GM18517 (cell line): ENCODE measurements around the gene CRIP1.

ENCODE experiments used
- ATAC-seq: cut with Tn5 transposase; IDR thresholded peaks from one replicate; pipeline ENCODE4 v1.9.1; 2021; ENCODE audit warnings: mild to moderate bottlenecking, moderate library complexity; ENCODE audit not compliant: unreplicated experiment

Gene CRIP1

DNA sequence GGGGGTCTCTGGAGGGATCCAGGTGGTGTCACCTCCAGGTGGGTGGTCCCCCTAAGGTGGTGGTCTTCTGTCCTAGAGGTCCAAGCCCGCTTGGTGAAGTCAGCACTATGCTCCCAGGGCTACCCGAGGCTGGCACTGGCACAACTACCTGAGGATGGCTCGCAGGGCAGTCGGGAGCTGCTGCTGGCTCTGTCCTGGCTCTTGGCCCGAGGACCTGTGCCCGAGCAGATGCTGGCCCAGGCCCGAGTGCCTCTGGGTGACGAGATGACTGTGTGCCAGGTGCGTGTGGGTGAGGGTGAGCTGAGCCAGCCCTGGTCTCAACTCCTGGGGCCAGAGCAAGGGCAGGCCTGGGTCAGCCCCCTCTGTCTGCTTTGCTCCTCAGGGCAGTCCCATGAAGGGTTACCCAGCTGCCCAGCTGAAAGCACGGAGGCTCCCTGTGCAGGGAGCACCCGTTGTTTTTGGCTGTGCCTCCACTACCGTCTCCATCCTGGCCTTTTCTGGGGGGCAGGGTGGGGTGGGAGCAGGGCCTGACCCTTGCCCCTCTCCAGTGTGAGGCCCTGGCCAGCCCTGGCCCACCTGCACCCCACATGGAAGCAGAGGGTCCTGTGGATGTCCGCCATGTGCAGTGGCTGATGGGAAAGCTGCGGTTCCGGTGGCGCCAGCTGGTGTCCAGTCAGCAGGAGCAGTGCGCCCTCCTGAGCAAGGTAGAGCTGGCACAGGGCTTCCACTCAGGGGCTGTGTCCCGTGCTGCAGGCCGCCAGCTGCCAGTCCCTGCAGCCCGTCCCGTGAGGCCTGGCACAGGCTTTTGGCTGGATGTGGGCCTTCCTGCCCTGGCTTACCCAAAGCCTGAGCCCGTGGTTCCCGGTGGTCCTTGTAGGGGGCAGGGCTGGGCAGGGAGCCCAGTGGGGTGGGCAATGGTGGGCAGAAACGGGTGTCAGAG lies 5.6 kb downstream of the CRIP1 start:
- ATAC-seq, result no peak

DNA sequence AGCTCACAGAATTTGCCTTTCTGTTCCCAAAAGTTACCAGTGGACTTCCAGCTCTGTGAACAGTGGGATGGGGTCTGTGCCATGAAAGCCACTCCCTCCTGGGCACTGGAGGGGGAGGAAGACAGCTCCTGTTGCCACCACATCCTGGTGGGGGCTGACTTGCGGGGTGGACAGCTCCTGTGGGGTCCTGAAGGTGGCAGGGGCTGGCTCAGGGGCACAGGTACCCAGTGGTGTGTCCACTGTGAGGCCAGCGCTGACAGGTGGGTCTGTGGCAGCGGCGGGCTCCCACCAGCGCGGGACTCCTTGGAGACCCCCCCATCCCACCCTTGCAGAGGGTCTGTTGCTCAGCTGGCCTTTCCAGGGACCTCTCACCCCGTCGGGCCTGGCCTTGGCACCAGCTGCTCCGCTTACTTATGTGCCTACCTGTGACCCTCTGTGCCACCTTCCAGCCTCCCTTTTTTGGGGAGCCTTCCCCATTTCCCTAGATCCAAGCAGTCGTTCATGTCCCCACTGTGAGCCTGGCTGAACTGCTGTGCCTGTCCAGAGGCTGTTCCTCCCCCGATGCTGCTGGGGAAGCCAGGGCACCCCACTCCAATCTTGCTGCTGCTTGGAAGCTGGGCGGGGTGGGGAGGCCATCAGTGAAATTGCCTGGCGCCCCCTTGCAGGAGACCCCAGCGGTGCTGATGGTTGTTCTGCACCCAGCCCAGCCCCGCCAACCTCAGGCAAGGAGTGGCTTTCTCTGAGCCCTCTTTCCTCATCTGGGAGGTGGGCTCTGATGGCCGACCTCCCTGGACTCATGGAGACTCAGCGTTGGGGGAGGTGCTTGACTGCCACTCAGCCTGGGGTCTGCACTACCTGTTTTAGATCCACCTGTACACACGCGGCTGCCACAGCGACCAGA lies 6.5 kb downstream of the CRIP1 start:
- ATAC-seq, result no peak

- ATAC-seq, result no peak
These were observed 7.4 kb downstream of the CRIP1 start for GRCh38 chr14:105493921-105494605.

- ATAC-seq, result no peak
These were observed 7.9 kb downstream of the CRIP1 start for GRCh38 chr14:105494606-105494929.

DNA sequence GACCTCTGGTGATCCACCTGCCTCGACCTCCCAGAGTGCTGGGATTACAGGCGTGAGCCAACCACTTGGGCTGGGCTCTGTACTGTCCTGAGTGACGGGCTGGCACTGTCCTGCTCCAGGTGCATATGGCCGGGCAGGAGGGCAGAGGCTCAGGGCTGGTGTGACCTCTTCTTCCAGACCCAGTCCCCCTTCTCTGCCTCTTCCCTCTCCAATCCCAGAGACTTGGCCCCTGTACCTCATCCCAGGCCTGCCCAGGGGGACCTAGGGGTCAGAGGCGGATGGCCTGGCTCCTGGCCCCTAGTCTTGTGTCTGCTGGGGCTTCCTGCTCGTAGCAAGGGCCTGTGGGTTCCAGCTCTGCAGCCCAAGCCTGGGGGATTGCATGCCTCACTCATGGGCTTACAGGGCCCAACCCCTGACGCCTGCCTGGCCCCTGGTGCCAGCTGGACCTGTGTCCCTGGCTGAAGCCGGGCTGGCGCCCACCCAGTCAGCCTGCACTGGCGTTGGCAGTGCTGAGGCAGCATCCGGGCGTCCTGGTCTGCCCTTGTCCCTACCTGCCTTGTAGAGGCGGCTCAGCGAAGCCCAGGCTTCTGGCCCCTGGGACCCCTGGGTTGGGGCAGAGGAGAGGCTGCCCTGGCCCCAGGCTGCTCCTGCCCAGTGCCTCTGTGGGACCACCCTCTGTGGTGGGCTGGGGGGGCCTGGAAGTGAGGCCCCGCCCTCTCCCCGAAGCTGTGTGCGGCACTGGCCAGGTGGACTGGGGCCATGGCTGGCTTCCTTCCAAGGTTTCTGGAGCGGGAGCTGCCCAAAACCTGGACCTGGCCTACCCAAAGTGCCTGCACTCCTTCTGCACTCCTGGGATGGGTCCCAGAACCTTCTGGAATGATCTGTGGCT lies 8.7 kb downstream of the CRIP1 start:
- no peak for ATAC-seq

DNA sequence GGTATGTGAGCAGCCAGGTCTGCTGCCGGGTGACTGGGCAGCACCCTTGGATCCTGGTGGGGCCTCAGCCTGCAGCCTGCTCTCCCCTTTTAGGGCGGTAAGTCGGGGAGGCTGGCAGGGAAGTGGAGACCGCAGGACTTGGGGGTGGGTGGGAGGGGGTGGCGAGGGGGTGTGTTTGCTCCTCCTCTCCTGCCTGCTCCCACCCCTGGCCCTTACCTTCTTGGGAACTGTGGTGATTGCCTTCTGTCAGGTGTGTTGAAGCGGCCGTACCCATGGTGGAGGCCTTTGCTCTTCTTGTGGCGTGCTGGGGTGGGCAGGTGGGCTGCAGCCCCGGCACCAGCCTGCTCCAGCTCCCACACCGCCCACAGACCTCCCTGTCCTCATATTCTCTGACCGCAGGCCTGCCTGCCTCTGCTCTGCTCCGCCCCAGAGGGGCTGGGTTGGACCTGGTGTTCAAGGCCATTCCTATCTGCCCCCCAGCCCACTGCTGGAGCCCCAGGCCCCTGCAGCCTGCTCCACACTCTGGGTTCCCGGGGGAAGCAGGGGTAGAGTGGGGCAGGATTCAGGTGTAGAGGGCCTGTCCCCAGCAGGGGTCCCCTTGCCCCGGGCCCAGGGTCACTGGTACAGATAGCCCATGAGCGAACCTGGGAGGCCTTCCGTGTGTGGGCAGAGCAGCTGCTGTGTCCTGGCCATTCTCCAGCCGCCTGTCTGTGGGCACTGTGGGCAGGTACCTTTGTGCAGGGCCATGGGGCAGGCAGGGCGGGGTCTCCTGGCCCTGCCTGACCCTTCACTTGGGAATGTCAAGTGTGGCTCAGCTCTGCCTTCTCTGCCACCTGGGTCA lies 9.5 kb downstream of the CRIP1 start:
- ATAC-seq, result no peak

DNA sequence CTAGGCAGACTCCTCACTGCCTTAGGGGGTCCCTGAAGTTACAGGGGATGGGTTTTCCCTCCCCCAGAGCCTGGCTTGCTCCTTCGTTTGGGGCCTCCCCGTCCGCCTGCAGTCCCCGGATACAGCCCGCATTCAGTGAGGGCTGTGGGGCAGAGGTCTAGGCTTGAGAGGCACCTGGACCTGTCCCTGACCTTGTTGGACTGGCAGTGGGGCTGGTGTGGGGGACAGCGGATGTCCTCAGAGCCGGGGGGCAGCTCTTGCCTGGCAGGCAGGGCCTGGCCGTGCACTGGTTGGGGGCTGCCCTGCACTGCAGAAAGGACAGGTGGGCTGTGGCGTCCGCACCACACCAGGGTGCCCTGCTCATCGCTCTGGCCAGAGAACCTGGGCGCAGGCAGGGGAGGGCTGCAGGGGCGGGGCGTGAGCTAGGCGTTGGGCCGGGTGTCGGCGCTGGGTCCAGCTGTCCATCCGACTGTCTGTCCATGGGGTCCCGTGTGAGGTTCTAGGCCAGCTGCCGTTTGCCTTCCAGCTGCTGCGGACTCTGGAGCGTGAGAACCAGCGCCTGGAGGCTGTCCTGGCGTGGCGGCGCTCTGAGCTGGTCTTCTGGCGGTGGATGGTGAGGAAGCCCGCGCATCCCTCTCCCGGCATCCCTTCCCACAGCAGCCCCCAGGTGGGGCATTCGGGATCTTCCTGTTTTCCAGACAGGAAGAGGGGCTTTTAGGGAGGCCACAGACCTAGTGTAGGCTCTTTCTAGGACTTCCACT lies 10.3 kb downstream of the CRIP1 start:
- no peak for ATAC-seq

- ATAC-seq, result no peak
These were observed 11.2 kb downstream of the CRIP1 start for GRCh38 chr14:105497671-105498429.

DNA sequence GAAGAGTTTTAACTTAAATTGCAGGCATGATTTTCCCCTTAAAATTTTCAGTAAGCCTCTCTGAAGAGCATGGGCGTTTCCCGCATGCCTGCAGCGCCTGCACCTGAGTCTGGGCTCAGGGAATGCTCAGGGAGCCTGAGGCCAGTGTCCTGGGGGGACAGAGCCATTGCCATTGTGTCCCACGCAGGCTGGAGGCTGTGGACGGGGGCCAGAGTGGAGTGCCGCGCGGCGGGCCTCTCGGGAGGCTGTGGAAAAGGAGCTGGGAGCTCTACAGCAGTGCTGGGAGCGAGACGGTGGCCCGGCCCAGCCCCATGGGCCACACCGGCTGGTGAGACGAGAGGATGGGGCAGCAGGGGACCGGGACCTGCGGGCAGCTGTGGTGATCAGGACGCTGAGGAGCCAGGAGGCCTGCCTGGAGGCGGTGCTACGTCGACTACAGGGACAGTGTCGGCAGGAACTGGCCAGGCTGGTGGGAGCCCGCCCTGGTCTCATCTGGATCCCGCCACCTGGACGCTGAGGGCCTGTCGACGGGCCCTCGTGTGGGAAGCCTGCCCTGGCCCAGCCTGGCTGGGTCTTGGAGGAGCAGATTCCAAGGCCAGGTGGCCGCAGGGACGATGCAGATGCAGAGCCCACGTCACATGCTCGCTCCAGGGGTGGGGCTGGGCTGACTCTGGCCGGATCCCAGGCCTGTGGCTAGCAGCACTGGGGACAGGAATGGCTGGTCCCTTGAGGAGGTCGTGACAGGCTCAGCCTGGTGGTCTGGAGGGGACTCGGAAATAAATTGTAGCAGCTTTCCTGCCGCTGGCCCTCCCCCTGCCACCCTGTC lies 12.0 kb downstream of the CRIP1 start:
- ATAC-seq, result no peak

- ATAC-seq, result no peak
These were observed 12.8 kb downstream of the CRIP1 start for GRCh38 chr14:105499256-105500035.

DNA sequence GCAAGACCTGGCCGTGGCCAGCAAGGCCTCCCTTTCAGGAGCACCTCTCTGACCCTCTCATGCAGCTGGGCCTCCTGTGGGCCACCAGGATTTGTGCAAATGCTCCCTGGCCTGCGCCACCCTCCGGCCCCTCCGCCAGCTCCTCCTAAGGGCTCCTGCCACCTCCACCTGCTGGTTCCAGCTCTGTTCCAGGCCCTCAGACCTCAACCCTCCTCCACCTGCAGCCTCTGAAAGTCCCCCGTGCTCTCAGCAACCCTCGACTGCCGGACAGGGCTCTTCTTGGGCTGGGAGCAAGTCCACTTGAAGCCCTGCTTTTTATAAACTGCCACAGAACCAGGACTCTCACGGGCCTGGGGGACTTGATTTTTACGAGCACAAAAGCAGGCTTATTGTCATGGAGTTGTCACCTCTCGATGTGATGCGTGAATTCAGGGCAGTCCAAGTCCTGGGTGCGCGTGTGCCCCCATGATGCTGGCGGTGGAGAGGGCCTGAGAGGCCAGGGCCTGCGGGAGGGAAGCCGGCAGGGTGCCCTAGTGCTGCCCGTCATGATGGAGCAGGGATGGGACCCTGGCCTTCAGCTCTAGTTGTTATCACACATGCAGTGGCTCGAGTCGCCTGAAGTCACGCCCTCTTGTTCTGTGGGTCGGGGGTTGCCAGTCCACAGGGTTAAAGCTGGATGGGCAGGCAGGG lies 13.5 kb downstream of the CRIP1 start:
- no peak for ATAC-seq

DNA sequence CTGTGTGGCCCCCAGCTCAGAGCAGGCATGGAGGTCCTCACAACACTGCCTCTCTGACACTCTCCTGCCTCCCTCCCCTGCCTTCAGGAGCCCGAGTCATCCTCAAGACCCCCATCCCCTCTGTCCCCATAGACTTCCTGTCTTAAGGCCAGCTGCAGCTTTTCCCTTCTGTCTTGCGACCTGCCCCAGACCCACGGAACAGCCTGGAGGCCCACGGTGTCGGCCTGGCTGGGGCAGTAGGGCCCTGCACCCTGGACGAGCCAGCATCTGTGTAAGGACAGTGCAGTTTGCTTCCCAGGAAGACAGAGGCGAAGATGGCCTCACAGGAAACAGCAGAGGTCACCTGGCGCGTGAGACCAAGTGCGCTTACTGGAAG lies 14.0 kb downstream of the CRIP1 start:
- no peak for ATAC-seq

GRCh38 chr14:105501504-105502291 lies 15.0 kb downstream of the CRIP1 start:
- ATAC-seq, result no peak

DNA sequence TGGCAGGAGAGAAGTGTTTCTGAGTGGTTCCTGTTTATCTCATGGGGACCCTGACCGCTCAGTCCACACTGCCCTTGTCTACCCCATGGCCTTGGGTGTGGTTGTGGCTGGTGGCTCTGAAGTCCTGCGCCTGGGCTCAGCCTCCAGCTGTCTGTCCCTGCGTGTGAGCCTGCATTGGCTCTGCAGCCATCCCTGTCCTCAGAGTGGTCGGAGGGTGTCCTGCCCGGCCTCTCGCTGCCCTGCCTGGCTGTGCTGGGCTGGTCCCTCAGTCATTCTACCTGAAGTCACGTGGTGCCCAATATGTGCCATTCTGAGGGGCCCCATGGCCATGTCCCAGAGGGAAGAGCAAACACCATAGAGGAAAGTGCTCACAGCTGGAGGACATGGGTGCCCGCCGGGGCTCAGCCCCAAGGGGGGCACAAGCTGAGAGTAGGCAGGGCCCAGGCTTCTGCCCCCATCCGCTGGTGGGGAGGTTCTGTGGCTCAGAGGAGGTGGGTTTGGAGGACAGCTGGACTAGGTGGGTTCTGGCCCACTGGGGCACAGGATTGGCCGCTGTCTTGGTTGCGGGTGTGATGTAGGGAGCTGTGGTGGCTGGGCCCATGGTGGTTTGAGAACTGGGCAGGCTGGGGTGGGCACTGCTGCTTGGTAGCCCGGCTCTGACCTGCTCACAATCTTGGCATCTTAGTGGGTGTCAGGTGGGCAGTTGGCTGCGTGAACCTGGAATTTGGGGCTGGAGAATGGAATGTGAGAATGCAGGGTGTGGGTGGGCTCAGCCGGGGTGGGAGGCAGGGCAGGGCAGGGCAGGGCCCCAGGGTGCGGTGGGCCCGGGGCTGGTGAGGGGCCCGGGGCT lies 16.0 kb downstream of the CRIP1 start:
- no peak for ATAC-seq
